Activated T-cell treated with anti-CD3 and anti-CD28 coated beads, Interleukin-2, amount 50 U/mL, for 4 hours (primary cell): ENCODE results near the gene IL22. TPM values are rescaled to one million over a fixed set of nuclear protein-coding genes. Genes with fewer than 3 reads are reported as not detected.
A peak's percentile ranks its signal among the peaks of the same experiment; 100 is the strongest.
"Not testable (repeated sequence)": the region's sequence is repeated elsewhere in the genome, so short reads cannot be mapped to it uniquely, and the experiment has no call there.

Experiments
- ATAC-seq, 2 donors: fragments of 200-7000 bp; cut with Tn5 transposase; one replicate each; pipeline ENCODE4 v1.10.0; 2021
- DNase-seq: peaks from one replicate; pipeline ENCODE4 v3.0.0-alpha.2; 2020
- H3K27me3 Mint-ChIP-seq: one replicate; pipeline ENCODE4 v1.8.0; 2021; ENCODE audit warnings: low read depth, mixed read lengths
- H3K36me3 Mint-ChIP-seq: one replicate; pipeline ENCODE4 v1.8.0; 2022; ENCODE audit warnings: mixed read lengths; ENCODE audit not compliant: insufficient read depth
- H3K4me1 Mint-ChIP-seq: one replicate; pipeline ENCODE4 v1.8.0; 2021; ENCODE audit warnings: low read depth, mixed read lengths
- H3K4me3 Mint-ChIP-seq: one replicate; pipeline ENCODE4 v1.8.0; 2021; ENCODE audit warnings: mild to moderate bottlenecking, moderate library complexity, mixed read lengths
- H3K9me3 Mint-ChIP-seq: one replicate; pipeline ENCODE4 v1.8.0; 2021; ENCODE audit warnings: mixed read lengths
- total RNA-seq, 3 donors: library from RNA; stranded (reverse); gene quantifications; one replicate each; pipeline ENCODE4 v1.2.1, GENCODE V29; 2021

Gene IL22
- total RNA-seq, 3 donors from 2014 or later, result 1.2 to 6.0 (median 1.5) TPM

GRCh38 chr12:68231229-68231628 is 22.2 kb downstream of the IL22 start:
- DNase-seq (no peak), ATAC-seq (no peak)
- Mint-ChIP-seq H3K4me1 (peaks cover 19% of the 10 kb centered on the region), H3K27me3 (peaks cover 1% of the 10 kb centered on the region), H3K4me3 (no peak overlapping the region), H3K9me3 (no peaks in the 10 kb centered on the region), H3K36me3 (peaks cover 1% of the 10 kb centered on the region)

DNA sequence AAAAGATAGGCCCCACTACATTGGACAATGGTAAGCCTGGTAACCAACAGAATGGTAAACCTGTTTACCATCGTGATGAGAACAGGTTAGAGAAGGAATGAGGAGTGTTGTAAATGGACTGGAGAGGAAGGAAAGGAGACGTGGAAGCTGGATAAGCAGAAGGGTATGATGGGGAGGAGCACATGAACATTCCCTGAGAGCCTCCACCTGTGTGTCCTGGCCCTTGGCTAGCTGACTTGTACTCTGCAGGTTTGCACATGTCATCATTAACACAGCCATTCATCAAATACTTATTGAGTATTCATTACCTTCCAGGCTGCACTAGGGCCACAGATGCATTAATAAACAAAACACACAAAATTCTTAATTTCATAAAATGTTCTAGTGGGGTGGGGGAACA is 23.4 kb downstream of the IL22 start:
- H3K36me3 Mint-ChIP-seq, result peaks cover 1% of the 10 kb centered on the region
- DNase-seq (no peak), ATAC-seq (no peak)
- no peak overlapping the region for H3K4me3 Mint-ChIP-seq
- peaks cover 15% of the 10 kb centered on the region for H3K4me1 Mint-ChIP-seq
- H3K27me3 Mint-ChIP-seq, result peaks cover 1% of the 10 kb centered on the region
- no peaks in the 10 kb centered on the region for H3K9me3 Mint-ChIP-seq

DNA sequence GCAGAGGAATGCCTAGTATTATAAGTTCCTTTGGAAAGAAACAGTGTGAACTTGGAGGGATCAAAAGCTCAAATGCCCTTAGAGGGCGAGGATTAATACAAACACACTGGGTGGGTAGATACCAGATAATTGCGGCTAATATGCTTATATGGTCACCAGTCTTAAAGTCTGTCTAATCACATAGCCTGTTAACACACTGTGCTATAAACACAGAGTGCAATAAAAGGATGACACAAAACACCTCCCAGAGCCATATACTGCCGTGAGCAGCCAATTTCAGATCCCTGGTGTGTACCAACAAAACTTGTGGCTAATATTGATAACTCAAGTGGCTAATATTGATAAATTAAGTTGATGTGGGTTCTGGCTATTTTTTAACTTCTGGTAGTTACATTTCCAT is 26.0 kb downstream of the IL22 start:
- Mint-ChIP-seq H3K4me3 (no peak overlapping the region), H3K36me3 (no peaks in the 10 kb centered on the region), H3K27me3 (peaks cover 2% of the 10 kb centered on the region), H3K4me1 (peaks cover 14% of the 10 kb centered on the region), H3K9me3 (no peaks in the 10 kb centered on the region)
- ATAC-seq (no peak), DNase-seq (no peak)

DNA sequence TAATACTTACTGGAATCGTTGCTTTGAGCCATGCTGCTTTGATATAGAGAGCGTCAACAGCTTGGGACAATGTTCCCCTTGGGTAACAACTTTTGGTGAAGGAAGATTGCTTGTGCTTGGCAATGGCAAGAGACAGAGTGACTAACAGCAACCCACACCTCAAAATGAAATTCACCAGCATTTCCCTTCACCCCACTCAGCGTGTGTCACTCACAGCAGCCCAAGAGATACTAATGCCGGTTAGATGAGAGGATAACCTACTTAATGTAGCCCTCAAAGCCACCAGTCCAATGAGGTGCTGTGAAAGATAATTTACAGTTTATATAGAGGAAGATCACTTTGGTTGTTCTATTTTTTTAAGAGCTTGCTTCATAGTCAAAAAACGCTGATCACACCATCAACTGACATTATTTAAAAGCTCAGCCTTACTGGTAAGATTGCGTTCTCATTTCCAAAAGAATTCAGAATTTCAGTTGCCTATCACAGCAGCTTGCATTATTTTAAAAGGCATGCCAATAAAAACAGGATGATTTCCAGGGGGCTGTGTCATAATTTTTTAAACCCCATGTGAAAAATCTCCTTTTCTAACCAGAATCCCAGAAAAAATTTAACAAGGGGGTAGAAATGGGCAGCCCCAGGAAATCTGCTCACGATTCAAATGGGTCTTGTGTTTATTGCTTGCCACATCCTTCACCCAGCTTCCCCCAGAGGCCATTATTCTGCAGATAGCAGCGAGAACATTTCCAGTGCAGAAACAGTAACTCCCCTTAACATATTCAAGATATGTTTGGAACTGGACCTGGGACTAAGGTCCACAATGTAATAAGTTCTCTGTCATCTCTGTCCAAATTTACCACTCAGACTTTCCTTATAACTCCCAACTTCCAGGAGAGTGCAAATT is 27.6 kb downstream of the IL22 start, which contains the start of gene IL26:
Gene IL26, minus strand, starts transcription at position 235 of the 901 bp plus-strand sequence. Its CDS starts 54 bp downstream, at position 181.
- peak within 1 kb of the TSS; percentile 4 for H3K4me3 Mint-ChIP-seq
- H3K27me3 Mint-ChIP-seq, result peaks cover 2% of the 10 kb centered on the region
- no peaks in the 10 kb centered on the region for H3K9me3 Mint-ChIP-seq
- no peak for DNase-seq
- no peaks in the 10 kb centered on the region for H3K36me3 Mint-ChIP-seq
- peaks cover 14% of the 10 kb centered on the region for H3K4me1 Mint-ChIP-seq
- ATAC-seq, result peak; percentile 51 to 81

- DNase-seq, result no peak
- Mint-ChIP-seq H3K36me3 (no peaks in the 10 kb centered on the region), H3K4me3 (peak overlapping the region; percentile 4), H3K9me3 (no peaks in the 10 kb centered on the region), H3K27me3 (peaks cover 2% of the 10 kb centered on the region), H3K4me1 (peaks cover 14% of the 10 kb centered on the region)
- ATAC-seq, result no peak
Observed at GRCh38 chr12:68224613-68225285, 28.7 kb downstream of the IL22 start.

- Mint-ChIP-seq H3K36me3 (no peaks in the 10 kb centered on the region), H3K4me3 (peak overlapping the region; percentile 57)
Observed at GRCh38 chr12:68223067-68223747, 30.2 kb downstream of the IL22 start.

DNA sequence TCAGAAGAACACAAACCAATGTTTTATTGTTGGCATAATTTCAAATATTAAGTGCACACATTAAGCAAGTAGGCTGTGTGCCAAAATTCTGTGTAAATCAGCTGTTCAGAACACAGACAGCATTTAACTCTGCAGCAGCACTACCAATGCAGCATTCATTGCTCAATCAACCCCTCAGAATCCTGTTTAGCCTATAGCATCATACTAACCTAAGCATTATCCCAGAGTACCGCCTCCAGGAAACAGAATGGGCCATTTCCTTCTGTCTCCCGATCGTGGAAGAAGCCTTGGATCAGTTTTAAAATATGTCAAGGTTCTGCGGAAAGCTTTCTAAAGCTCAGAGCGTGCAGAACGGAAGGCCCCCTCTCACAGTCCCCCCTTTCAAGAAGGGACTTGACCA is 31.1 kb downstream of the IL22 start:
- ATAC-seq (no peak), DNase-seq (no peak)
- peaks cover 14% of the 10 kb centered on the region for H3K4me1 Mint-ChIP-seq
- no peaks in the 10 kb centered on the region for H3K36me3 Mint-ChIP-seq
- H3K27me3 Mint-ChIP-seq, result peaks cover 2% of the 10 kb centered on the region
- H3K4me3 Mint-ChIP-seq, result no peak overlapping the region
- H3K9me3 Mint-ChIP-seq, result no peaks in the 10 kb centered on the region

More at GRCh38 chr12:68223067-68223747, 30.2 kb downstream of the IL22 start:
- peaks cover 2% of the 10 kb centered on the region for H3K27me3 Mint-ChIP-seq
- H3K9me3 Mint-ChIP-seq, result no peaks in the 10 kb centered on the region
- peak; percentile 68 for DNase-seq
- H3K4me1 Mint-ChIP-seq, result peaks cover 14% of the 10 kb centered on the region
- ATAC-seq, result peak; percentile 85 to 95

DNA sequence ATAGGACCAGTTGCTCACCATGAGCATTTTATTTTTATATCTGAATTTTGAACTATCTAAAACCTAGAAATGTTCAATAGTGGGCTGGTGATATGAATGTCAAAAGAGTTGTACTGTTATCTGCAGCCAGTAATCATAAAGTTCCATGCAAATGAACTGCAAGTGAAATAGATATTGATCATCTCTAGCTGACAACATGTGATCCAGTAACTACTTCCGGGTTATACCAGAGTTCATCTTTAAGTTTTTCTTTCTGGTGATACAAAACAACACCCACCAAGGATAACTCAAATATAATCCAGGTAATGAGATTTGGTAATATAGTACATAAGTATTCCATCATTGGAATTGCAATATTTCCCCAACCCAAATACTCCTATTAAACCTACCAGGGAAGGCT is 31.9 kb downstream of the IL22 start:
- Mint-ChIP-seq H3K4me3 (no peak overlapping the region), H3K27me3 (peaks cover 2% of the 10 kb centered on the region), H3K4me1 (peaks cover 14% of the 10 kb centered on the region), H3K9me3 (no peaks in the 10 kb centered on the region), H3K36me3 (no peaks in the 10 kb centered on the region)
- no peak for DNase-seq
- ATAC-seq, result no peak

GRCh38 chr12:68210875-68211274 is 42.5 kb downstream of the IL22 start:
- ATAC-seq (no peak), DNase-seq (no peak)
- Mint-ChIP-seq H3K4me3 (no peak overlapping the region), H3K4me1 (peaks cover 13% of the 10 kb centered on the region), H3K27me3 (no peaks in the 10 kb centered on the region), H3K36me3 (no peaks in the 10 kb centered on the region), H3K9me3 (no peaks in the 10 kb centered on the region)

- not testable (repeated sequence) for H3K4me3 Mint-ChIP-seq, H3K9me3 Mint-ChIP-seq, H3K36me3 Mint-ChIP-seq, ATAC-seq, H3K27me3 Mint-ChIP-seq, DNase-seq
- peaks cover 13% of the 10 kb centered on the region for H3K4me1 Mint-ChIP-seq
Observed at GRCh38 chr12:68209048-68209728, 44.2 kb downstream of the IL22 start.

- Mint-ChIP-seq H3K4me3 (no peak overlapping the region), H3K27me3 (no peaks in the 10 kb centered on the region), H3K36me3 (no peaks in the 10 kb centered on the region), H3K4me1 (peaks cover 28% of the 10 kb centered on the region), H3K9me3 (no peaks in the 10 kb centered on the region)
- ATAC-seq, result no peak
- no peak for DNase-seq
Observed at GRCh38 chr12:68207276-68207675, 46.1 kb downstream of the IL22 start.

- peaks cover 21% of the 10 kb centered on the region for H3K4me1 Mint-ChIP-seq
Observed at GRCh38 chr12:68206446-68206845, 47.0 kb downstream of the IL22 start.

GRCh38 chr12:68203460-68203875 is 49.9 kb downstream of the IL22 start:
- ATAC-seq (peak; percentile 30 to 57), DNase-seq (no peak)
- H3K9me3 Mint-ChIP-seq, result no peaks in the 10 kb centered on the region
- no peak overlapping the region for H3K4me3 Mint-ChIP-seq
- no peaks in the 10 kb centered on the region for H3K36me3 Mint-ChIP-seq
- H3K27me3 Mint-ChIP-seq, result no peaks in the 10 kb centered on the region
- peaks cover 35% of the 10 kb centered on the region for H3K4me1 Mint-ChIP-seq

More at GRCh38 chr12:68206446-68206845, 47.0 kb downstream of the IL22 start:
- Mint-ChIP-seq H3K36me3 (no peaks in the 10 kb centered on the region), H3K27me3 (no peaks in the 10 kb centered on the region), H3K9me3 (no peaks in the 10 kb centered on the region), H3K4me3 (no peak overlapping the region)
- no peak for DNase-seq
- ATAC-seq, result no peak

DNA sequence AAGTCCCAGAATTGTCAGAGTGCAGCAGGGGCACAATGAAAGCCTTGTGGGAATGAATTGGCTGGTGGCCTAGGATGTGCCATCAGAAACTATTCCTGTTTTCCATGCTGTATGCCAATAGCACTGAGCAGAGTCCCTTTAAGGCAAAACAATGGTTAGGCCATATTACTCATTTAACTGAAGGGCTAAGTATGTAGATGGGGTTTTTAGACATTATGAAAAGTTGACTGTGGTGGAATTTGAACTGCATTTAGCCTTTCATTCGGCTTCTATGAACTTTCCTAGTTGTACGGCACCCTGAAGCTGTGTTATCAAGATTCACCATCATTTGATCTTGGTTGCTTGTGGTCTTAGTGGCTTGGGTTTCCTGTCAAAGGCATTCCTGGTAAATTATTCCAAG is 52.5 kb downstream of the IL22 start:
- Mint-ChIP-seq H3K36me3 (no peaks in the 10 kb centered on the region), H3K9me3 (no peaks in the 10 kb centered on the region), H3K4me1 (peaks cover 36% of the 10 kb centered on the region), H3K4me3 (no peak overlapping the region), H3K27me3 (no peaks in the 10 kb centered on the region)
- DNase-seq, result no peak
- ATAC-seq, result peak in 1 of 2 donors; percentile 38
